Measurements from ENCODE around the gene PYGO1.
"Not testable (repeated sequence)": the region's sequence is repeated elsewhere in the genome, so short reads cannot be mapped to it uniquely, and the experiment has no call there.

Gene PYGO1, protein sequence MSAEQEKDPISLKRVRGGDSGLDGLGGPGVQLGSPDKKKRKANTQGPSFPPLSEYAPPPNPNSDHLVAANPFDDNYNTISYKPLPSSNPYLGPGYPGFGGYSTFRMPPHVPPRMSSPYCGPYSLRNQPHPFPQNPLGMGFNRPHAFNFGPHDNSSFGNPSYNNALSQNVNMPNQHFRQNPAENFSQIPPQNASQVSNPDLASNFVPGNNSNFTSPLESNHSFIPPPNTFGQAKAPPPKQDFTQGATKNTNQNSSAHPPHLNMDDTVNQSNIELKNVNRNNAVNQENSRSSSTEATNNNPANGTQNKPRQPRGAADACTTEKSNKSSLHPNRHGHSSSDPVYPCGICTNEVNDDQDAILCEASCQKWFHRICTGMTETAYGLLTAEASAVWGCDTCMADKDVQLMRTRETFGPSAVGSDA

GRCh38 chr15:55588070-55588814 is at the start of gene PYGO1:
PYGO1 (minus strand) TSS chr15:55588345; CDS start chr15:55587883, 462 bp downstream.
- peak in 1 of 2 donors; percentile 31 for DNase-seq (ENCODE audit: low read depth in 2 of 2)

DNA sequence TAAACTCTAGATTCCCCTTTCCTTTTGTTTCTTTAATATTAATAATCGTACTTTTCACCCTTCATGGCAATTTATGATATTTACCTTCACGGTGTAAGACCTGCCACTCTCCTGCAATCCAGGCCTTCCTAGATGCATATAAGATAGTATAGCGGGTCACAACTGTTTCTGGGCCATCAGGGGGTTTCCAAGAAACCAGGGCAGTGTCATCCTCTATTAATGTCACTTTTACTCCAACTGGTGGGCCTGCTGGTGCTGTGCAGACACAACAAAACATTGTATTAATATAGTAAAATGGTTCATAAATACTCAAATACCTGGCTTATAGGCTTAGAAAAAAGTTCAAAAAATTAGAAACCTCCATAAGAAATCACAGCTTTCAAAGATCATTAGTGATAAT is 48.9 kb upstream of the PYGO1 start:
- DNase-seq (ENCODE audit: low read depth in 2 of 2), result no peak

GRCh38 chr15:55633731-55634130 is 45.6 kb upstream of the PYGO1 start:
- DNase-seq (ENCODE audit: low read depth in 2 of 2), result no peak

- DNase-seq (ENCODE audit: low read depth in 2 of 2), result no peak
These were observed 44.3 kb upstream of the PYGO1 start for GRCh38 chr15:55632434-55632833.

DNA sequence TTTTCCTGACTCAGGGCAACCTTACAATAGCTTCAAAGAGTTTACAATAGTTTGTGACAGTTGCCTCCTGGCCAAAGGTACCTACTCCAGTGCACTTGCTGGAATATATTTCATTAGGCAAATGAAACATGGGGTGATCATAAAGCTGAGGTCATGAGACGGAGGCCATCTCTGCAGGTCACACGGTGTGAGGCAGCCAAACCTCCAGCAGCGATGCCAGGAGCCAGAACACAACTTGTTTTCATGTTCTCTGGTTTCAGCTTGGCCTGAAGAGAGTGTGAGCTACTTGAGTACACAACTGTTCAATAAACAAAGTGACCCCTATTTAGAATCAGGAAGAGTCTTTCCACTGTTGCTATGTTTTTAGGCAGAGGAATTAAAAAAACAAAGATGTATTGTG is 42.7 kb upstream of the PYGO1 start:
- DNase-seq (ENCODE audit: low read depth in 2 of 2), result no peak

- no peak for DNase-seq (ENCODE audit: low read depth in 2 of 2)
These were observed 40.2 kb upstream of the PYGO1 start for GRCh38 chr15:55628369-55628730.

DNA sequence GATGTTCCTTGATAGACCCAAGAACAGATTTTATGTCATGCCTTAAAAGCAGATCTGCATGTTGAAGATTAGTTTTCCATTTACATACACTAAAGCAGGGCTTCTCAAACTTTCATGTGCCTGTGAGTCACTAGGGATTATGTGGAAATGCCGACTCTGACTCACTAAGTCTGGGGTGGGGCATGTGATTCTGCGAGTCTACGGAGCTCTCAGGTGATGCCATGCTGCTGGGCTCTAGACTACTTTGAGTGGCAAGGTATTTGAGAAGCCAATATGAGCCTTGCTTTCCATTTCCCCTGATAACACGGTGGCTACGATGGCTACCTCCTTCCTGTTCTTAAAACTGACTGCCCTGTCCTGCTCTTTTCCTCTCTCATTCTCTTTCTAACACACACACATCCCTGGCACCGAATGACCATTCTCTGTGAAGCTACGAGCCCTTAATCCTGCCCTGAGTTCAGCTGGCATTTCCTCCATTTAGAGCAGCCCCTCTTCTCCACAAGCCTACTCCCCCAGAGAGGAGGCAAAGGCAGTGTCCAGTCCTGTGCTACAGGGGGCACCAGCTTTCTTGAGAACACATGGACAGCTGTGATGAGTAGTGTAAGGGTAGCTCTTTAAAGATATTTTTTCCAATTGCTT is 39.7 kb upstream of the PYGO1 start:
- DNase-seq (ENCODE audit: low read depth in 2 of 2), result no peak

DNA sequence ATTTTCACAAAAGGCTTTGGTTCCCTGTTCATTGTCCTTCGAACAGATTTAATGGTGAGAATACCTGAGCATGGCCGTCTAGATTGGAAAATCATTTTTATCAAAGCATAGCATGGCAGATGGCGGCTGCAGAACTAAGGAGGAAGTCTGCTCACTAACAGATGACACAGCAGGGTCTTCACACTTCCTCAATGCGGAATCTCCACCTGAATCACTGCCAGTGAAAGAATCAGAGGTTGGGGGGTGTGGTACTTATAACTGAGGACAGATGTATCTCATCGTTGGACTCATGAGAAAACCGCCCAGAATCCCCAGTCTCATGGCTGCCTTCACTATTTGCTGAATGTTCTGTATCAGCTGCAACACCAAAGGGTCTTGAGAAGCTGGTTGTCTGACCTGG is 31.6 kb upstream of the PYGO1 start:
- DNase-seq (ENCODE audit: low read depth in 2 of 2), result no peak

- no peak for DNase-seq (ENCODE audit: low read depth in 2 of 2)
These were observed 30.2 kb upstream of the PYGO1 start for GRCh38 chr15:55618387-55618786.

DNA sequence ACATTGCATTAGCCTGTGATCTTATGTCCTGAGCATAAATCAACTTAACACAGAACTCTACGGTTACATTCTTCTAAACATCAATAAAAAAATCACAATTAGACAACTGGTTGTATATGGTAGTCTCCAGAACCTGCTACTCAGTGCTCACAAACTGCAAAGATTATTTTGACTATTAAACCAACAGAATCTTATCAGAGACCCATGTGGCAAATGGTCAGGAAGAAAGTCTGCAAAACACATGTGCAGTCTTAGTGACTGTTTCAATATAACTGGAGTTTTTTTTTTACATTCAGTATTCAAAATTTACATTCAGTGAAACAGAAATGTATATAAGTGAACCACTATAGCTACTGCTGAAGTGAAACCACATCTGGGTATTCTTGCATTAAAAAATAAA is 27.3 kb upstream of the PYGO1 start:
- DNase-seq (ENCODE audit: low read depth in 2 of 2), result no peak

GRCh38 chr15:55613727-55614126 is 25.6 kb upstream of the PYGO1 start:
- no peak for DNase-seq (ENCODE audit: low read depth in 2 of 2)

DNA sequence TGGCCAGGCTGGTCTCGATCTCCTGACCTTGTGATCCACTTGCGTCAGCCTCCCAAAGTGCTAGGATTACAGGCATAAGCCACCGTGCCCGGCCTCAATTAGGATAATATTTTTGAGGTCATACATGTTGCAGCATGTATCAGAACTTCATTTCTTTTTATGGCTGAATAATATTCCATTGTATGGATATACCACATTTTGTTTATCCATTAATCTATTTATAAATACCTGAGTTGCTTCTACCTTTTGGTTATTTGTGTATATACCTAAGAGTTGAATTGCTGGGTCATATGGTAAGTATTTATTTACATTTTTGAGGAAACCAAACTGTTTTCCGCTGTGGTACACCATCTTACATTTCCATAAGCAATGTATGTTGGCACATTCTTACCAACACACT is 18.1 kb upstream of the PYGO1 start:
- no peak for DNase-seq (ENCODE audit: low read depth in 2 of 2)

DNA sequence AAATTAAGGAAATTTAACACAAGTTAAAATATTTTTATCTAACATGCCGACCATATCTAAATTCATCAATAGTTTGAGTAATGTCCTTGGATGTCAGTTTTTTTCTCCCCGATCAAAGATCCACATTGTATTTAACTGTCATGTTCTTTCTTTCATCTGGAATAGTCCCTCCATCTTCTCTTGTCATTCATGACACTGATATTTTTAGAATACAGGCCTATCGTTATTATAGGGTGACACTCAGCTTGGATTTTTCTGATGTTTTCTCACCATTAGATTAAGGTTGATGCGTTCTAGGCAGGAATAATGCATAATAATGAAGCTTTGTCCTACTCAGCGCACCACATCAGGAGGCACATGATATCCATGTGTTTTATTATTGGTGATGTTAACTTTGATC is 13.2 kb upstream of the PYGO1 start:
- DNase-seq (ENCODE audit: low read depth in 2 of 2), result no peak

GRCh38 chr15:55599439-55599838 is 11.3 kb upstream of the PYGO1 start:
- DNase-seq (ENCODE audit: low read depth in 2 of 2), result no peak

GRCh38 chr15:55593019-55593418 is 4.9 kb upstream of the PYGO1 start:
- not testable (repeated sequence) for DNase-seq (ENCODE audit: low read depth in 2 of 2)

GRCh38 chr15:55590788-55591187 is 2.6 kb upstream of the PYGO1 start:
- no peak for DNase-seq (ENCODE audit: low read depth in 2 of 2)

- no peak for DNase-seq (ENCODE audit: low read depth in 2 of 2)
These were observed 1.1 kb upstream of the PYGO1 start for GRCh38 chr15:55589287-55589686.

GRCh38 chr15:55588815-55589115 is 620 bp upstream of the PYGO1 start:
- no peak for DNase-seq (ENCODE audit: low read depth in 2 of 2)

- DNase-seq (ENCODE audit: low read depth in 2 of 2), result no peak
These were observed 650 bp downstream of the PYGO1 start for GRCh38 chr15:55587321-55588069.

- no peak for DNase-seq (ENCODE audit: low read depth in 2 of 2)
These were observed 1.3 kb downstream of the PYGO1 start for GRCh38 chr15:55586808-55587207.

DNA sequence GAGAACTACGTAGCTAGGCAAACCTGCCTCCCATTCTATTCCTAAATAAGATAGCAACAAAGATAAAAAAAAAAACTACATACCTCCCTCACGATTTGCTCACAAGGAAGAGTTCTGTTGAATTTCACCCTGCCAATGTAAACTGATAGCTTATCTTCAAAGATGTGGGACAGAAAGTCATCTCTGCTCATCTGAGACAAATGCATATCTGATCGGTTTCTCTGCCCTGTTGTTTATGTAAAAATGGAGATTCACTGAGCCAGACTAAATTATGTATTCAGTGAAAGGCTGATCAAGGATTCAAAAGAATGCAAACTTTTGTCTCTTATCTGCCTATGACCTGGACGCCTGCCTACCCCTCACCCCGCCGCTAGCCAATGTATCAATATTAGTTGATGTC is 11.2 kb downstream of the PYGO1 start:
- DNase-seq (ENCODE audit: low read depth in 2 of 2), result no peak

DNA sequence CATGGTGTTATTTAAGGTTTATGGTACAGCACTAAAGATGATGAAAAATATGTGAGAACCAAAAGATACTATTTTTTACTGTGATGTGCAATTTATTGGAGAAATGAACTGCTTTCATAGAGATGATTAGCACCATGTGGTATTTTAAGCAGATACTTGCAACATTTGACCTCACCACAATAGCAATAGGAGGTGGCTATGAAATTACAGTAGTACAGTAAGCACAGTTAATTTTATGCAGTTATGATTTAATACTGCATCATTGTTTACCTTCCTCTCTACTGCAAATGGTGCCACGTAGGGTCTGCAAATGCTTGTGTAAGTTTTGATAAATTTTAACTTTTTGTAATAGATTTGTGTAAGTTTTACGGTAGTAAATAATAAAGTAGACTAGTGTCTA is 14.0 kb downstream of the PYGO1 start:
- DNase-seq (ENCODE audit: low read depth in 2 of 2), result no peak
